Measurements from ENCODE around the gene DRC1.
"Not testable (repeated sequence)": the region's sequence is repeated elsewhere in the genome, so short reads cannot be mapped to it uniquely, and the experiment has no call there.

The DRC1 gene

DNA sequence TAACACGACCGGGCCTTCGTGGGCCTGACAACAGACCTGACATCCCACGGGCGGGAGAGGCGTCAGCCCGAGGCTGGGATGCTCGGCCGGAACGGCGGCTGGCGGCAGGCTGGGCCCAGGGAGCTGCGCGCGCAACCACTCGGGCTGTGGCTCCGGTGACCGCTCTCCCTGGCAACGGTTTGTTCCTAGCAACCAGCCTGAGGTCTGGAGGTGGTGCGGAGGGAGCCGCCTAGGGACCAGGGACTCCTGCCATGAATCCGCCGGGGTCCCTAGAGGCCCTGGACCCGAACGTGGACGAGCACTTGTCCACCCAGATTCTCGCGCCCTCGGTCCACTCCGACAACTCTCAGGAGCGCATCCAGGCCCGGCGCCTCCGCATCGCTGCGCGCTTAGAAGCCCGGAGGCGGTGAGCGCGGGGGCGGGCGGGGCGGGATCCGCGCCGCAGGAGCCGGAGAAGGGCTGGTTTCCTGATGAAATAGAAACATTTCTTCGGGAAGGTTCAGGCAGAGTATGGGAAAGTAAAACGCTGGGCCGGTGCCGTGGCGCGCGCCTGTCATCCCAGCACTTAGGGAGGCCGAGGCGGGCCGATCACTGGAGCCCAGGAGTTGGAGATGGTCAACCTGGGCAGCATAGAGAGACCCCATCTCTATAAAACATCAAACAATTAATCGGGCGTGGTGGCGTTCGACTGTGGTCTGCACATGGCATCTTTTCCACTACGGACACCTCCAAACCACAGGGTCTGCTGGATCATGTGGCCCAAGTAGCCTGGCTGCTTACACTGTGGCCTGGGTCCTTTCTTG, at the start of gene DRC1:
Gene DRC1 (plus strand): TSS at position 182 of the 803 bp plus-strand sequence. CDS start 70 bp downstream, at position 252.
- H3K9ac ChIP-seq (ENCODE audit: low read length), result no peak within 1 kb of the TSS
- no peaks in the 10 kb centered on the region for H3K27me3 ChIP-seq (replicated peaks; ENCODE audit: insufficient read depth, low read length)
- no peaks in the 10 kb centered on the region for H3K79me2 ChIP-seq (ENCODE audit: low read length)
- no peak within 1 kb of the TSS for H2AFZ ChIP-seq (ENCODE audit: low read length)
- TF ChIP-seq, protein P1, sequence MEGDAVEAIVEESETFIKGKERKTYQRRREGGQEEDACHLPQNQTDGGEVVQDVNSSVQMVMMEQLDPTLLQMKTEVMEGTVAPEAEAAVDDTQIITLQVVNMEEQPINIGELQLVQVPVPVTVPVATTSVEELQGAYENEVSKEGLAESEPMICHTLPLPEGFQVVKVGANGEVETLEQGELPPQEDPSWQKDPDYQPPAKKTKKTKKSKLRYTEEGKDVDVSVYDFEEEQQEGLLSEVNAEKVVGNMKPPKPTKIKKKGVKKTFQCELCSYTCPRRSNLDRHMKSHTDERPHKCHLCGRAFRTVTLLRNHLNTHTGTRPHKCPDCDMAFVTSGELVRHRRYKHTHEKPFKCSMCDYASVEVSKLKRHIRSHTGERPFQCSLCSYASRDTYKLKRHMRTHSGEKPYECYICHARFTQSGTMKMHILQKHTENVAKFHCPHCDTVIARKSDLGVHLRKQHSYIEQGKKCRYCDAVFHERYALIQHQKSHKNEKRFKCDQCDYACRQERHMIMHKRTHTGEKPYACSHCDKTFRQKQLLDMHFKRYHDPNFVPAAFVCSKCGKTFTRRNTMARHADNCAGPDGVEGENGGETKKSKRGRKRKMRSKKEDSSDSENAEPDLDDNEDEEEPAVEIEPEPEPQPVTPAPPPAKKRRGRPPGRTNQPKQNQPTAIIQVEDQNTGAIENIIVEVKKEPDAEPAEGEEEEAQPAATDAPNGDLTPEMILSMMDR (IDR thresholded peaks at IDR 0.05; ENCODE audit: low read length), result no peak
- TF ChIP-seq EZH2 (optimal IDR thresholded peaks at IDR 0.05; ENCODE audit: low read depth, low read length), result no peak
- no peak for TF ChIP-seq EZH2phosphoT487 (IDR thresholded peaks at IDR 0.05; ENCODE audit: low read length)
- no peaks in the 10 kb centered on the region for H4K20me1 ChIP-seq (ENCODE audit: insufficient read depth, low read length)
- no peaks in the 10 kb centered on the region for H3K9me2 ChIP-seq (replicated peaks; ENCODE audit: insufficient read depth, low read length)
- H3K27ac ChIP-seq (ENCODE audit: low read length), result no peak within 1 kb of the TSS
- H3K4me2 ChIP-seq (ENCODE audit: low read depth, low read length), result no peak within 1 kb of the TSS
- no peak for DNase-seq
- H3K36me3 ChIP-seq (replicated peaks; ENCODE audit: insufficient read depth, low read length), result no peaks in the 10 kb centered on the region
- H3F3A ChIP-seq (ENCODE audit: insufficient read depth, low read length), result 0 out of 2 replicates have a peak, but pooled peaks cover 3% of the 10 kb centered on the region
- peaks cover 4% of the 10 kb centered on the region; the same call in 1 of the 2 replicates for H3K4me1 ChIP-seq (ENCODE audit: low read length)
- H3K9me3 ChIP-seq (replicated peaks; ENCODE audit: insufficient read depth, low read length), result no peaks in the 10 kb centered on the region
- no peak within 1 kb of the TSS for H3K4me3 ChIP-seq (ENCODE audit: low read length)

DNA sequence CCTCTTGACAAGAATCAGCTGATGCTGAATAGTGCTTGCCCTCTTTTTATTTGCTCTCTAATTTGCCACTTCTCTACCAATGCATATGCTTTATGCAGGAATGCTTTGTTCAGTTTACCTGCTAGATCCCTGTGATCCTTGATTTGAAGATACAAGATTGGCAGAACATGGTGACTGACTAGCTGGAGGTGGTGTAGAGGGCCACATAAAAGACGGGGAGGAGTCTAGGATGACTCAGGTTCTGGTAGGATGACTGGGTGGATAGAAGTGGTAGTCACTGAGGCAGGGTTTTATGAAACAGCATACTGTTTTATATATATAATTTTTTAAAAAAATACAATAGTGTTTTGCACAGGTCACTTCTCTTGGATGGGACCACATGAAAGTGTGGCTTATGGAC, 48.8 kb upstream of the DRC1 start:
- TF ChIP-seq, protein P1 (IDR thresholded peaks at IDR 0.05; ENCODE audit: low read length), result no peak
- no peak for TF ChIP-seq EZH2phosphoT487 (IDR thresholded peaks at IDR 0.05; ENCODE audit: low read length)
- TF ChIP-seq EZH2 (optimal IDR thresholded peaks at IDR 0.05; ENCODE audit: low read depth, low read length), result no peak

DNA sequence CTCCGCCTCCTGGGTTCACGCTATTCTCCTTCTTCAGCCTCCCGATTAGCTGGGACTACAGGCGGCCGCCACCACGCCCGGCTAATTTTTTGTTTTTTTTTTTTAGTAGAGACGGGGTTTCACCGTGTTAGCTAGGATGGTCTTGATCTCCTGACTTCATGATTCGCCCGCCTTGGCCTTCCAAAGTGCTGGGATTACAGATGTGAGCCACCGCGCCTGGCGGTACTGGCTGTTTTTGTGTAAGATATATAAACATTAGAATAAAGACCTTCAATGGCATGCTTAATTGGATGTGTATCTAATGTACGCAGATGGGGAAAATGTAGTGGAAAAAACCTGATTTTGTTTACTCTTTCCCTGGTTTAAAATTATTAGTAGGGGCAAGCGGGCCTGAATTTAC, 47.3 kb upstream of the DRC1 start:
- DNase-seq; H3K4me3 ChIP-seq (ENCODE audit: low read length); H3K9me2 ChIP-seq (replicated peaks; ENCODE audit: insufficient read depth, low read length); H3K36me3 ChIP-seq (replicated peaks; ENCODE audit: insufficient read depth, low read length); H3K27ac ChIP-seq (ENCODE audit: low read length); H3K9me3 ChIP-seq (replicated peaks; ENCODE audit: insufficient read depth, low read length); H3K4me1 ChIP-seq (ENCODE audit: low read length); H3K4me2 ChIP-seq (ENCODE audit: low read depth, low read length); H2AFZ ChIP-seq (ENCODE audit: low read length); H3F3A ChIP-seq (ENCODE audit: insufficient read depth, low read length); H3K27me3 ChIP-seq (replicated peaks; ENCODE audit: insufficient read depth, low read length); H3K9ac ChIP-seq (ENCODE audit: low read length): not testable (repeated sequence)
- Histone ChIP-seq H4K20me1 (ENCODE audit: insufficient read depth, low read length) (peaks cover 32% of the 10 kb centered on the region), H3K79me2 (ENCODE audit: low read length) (peaks cover 100% of the 10 kb centered on the region)

More for the DNA sequence above, 48.8 kb upstream of the DRC1 start:
- no peak overlapping the region for H3K4me2 ChIP-seq (ENCODE audit: low read depth, low read length)
- no peak overlapping the region for H3K27ac ChIP-seq (ENCODE audit: low read length)
- DNase-seq, result no peak
- H3K9me2 ChIP-seq (replicated peaks; ENCODE audit: insufficient read depth, low read length), result no peaks in the 10 kb centered on the region
- H3F3A ChIP-seq (ENCODE audit: insufficient read depth, low read length), result no peaks in the 10 kb centered on the region
- peaks cover 100% of the 10 kb centered on the region for H3K79me2 ChIP-seq (ENCODE audit: low read length)
- no peak overlapping the region for H2AFZ ChIP-seq (ENCODE audit: low read length)
- H3K9ac ChIP-seq (ENCODE audit: low read length), result no peak overlapping the region
- H3K4me1 ChIP-seq (ENCODE audit: low read length), result peaks cover 6% of the 10 kb centered on the region
- H4K20me1 ChIP-seq (ENCODE audit: insufficient read depth, low read length), result peaks cover 24% of the 10 kb centered on the region; the same call in 1 of the 2 replicates
- H3K9me3 ChIP-seq (replicated peaks; ENCODE audit: insufficient read depth, low read length), result no peaks in the 10 kb centered on the region
- no peak overlapping the region for H3K4me3 ChIP-seq (ENCODE audit: low read length)
- no peaks in the 10 kb centered on the region for H3K27me3 ChIP-seq (replicated peaks; ENCODE audit: insufficient read depth, low read length)
- H3K36me3 ChIP-seq (replicated peaks; ENCODE audit: insufficient read depth, low read length), result no peaks in the 10 kb centered on the region; the same call in 1 of the 2 replicates
